Upper lobe of right lung (tissue), 1 donor: ENCODE data around the gene MECP2. TPM values are rescaled to one million over a fixed set of nuclear protein-coding genes. Genes with fewer than 3 reads are reported as not detected.
A peak's percentile ranks its signal among the peaks of the same experiment; 100 is the strongest.

Experiments used
- ATAC-seq: fragments of 200-7000 bp; cut with Tn5 transposase; one replicate; pipeline ENCODE4 v1.9.1; 2020; ENCODE audit warnings: mild to moderate bottlenecking, moderate library complexity
- DNase-seq: peaks from one replicate; pipeline ENCODE4 v3.0.0-alpha.2; 2020
- H3K27ac ChIP-seq: fragments of 200-600 bp; one replicate; pipeline ENCODE4 v1.8.0; 2022
- H3K27me3 ChIP-seq: fragments of 200-600 bp; one replicate; pipeline ENCODE4 v1.8.0; 2022; ENCODE audit warnings: mild to moderate bottlenecking
- H3K36me3 ChIP-seq: fragments of 200-600 bp; one replicate; pipeline ENCODE4 v1.8.0; 2022
- H3K4me1 ChIP-seq: fragments of 200-600 bp; one replicate; pipeline ENCODE4 v1.8.0; 2022
- H3K4me3 ChIP-seq: fragments of 200-600 bp; one replicate; pipeline ENCODE4 v1.8.0; 2022; ENCODE audit warnings: mild to moderate bottlenecking
- H3K9me3 ChIP-seq: fragments of 200-600 bp; one replicate; pipeline ENCODE4 v1.8.0; 2022
- intact Hi-C: fragments of 100-400 bp; cut with DNase I; formaldehyde crosslinking; loops from one replicate; pipeline ENCODE4 v1.11.0; 2022
- total RNA-seq: library from RNA; stranded (reverse); fragmentation: NEBNext Ultra II Directional; extraction: Animal tissue kit (Norgen Biotek cat#: 25700); gene quantifications from one replicate; pipeline ENCODE4 v1.2.1, GENCODE V29; 2021
- TF ChIP-seq, protein P1 (sequence below): fragments of 200-600 bp; IDR thresholded peaks from one replicate; pipeline ENCODE4 v1.8.0; 2022; ENCODE audit warnings: antibody characterized with exemption
- donor health status: DM: no; HTN: yes; CAD: no; lungs with severe emphysema.

Gene MECP2
- total RNA-seq, 1 donor from 2014 or later: 58.6 TPM

- TF ChIP-seq, protein P1, sequence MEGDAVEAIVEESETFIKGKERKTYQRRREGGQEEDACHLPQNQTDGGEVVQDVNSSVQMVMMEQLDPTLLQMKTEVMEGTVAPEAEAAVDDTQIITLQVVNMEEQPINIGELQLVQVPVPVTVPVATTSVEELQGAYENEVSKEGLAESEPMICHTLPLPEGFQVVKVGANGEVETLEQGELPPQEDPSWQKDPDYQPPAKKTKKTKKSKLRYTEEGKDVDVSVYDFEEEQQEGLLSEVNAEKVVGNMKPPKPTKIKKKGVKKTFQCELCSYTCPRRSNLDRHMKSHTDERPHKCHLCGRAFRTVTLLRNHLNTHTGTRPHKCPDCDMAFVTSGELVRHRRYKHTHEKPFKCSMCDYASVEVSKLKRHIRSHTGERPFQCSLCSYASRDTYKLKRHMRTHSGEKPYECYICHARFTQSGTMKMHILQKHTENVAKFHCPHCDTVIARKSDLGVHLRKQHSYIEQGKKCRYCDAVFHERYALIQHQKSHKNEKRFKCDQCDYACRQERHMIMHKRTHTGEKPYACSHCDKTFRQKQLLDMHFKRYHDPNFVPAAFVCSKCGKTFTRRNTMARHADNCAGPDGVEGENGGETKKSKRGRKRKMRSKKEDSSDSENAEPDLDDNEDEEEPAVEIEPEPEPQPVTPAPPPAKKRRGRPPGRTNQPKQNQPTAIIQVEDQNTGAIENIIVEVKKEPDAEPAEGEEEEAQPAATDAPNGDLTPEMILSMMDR: no peak
- Histone ChIP-seq H3K4me1 (peaks cover 9% of the 10 kb centered on the region), H3K27me3 (no peaks in the 10 kb centered on the region), H3K9me3 (no peaks in the 10 kb centered on the region), H3K36me3 (no peaks in the 10 kb centered on the region), H3K4me3 (peak overlapping the region; percentile 60), H3K27ac (peak overlapping the region; percentile 89)
- ATAC-seq (peak; percentile 12), DNase-seq (peak; percentile 64)
- intact Hi-C loops: no loop called here
Measured at GRCh38 chrX:154096140-154097002, 1.1 kb downstream of the MECP2 start.

- Histone ChIP-seq H3K27ac (no peak overlapping the region), H3K9me3 (no peaks in the 10 kb centered on the region), H3K4me1 (peaks cover 12% of the 10 kb centered on the region), H3K27me3 (no peaks in the 10 kb centered on the region), H3K36me3 (no peaks in the 10 kb centered on the region), H3K4me3 (peak overlapping the region; percentile 60)
- intact Hi-C loops: no loop called here
- TF ChIP-seq, protein P1: no peak
- no peak for ATAC-seq
- no peak for DNase-seq
Measured at GRCh38 chrX:154094833-154095232, 2.7 kb downstream of the MECP2 start.

DNA sequence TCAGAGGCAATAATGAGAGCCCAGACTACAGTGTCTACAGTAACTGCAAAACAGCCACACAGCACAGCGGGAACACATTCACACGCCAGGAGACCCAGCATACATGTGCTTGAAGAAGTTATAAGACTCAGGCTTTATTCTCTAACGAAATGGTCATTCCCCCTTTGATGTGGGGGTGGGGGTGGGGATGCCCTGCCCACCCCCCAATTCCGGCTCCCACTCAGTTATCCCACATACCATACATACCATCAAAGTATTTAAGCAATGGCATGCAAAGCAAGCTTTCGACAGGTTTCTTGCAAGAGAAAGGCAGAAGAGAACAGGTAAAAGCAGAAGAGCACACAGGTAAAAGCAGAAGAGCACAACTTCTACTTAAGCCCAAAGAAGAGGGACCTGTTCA, 3.6 kb downstream of the MECP2 start:
- Histone ChIP-seq H3K4me1 (peaks cover 12% of the 10 kb centered on the region), H3K9me3 (no peaks in the 10 kb centered on the region), H3K27me3 (no peaks in the 10 kb centered on the region), H3K36me3 (no peaks in the 10 kb centered on the region), H3K27ac (no peak overlapping the region), H3K4me3 (no peak overlapping the region)
- TF ChIP-seq, protein P1: no peak
- intact Hi-C loops: no loop called here
- no peak for ATAC-seq
- DNase-seq: no peak

DNA sequence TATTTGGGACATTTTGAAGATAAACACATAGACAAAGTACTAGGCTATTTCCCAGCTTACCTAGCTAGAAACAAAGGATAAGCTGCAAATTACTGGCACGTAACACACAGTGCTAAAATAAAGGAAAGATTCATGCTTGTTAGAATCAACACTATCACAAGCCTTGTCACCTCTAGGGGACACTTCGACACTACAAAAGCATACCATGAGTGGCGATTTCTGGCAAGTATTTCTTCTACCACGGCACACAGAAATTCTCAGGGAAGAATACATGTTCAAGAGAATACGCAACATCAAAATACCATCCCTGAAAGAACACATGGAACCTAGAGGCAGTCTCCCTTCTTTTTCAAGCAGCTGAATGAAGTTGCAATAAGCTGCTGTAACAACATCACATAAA, 5.1 kb downstream of the MECP2 start:
- Histone ChIP-seq H3K9me3 (no peaks in the 10 kb centered on the region), H3K36me3 (no peaks in the 10 kb centered on the region), H3K4me1 (peaks cover 12% of the 10 kb centered on the region), H3K4me3 (no peak overlapping the region), H3K27me3 (no peaks in the 10 kb centered on the region), H3K27ac (no peak overlapping the region)
- DNase-seq: no peak
- intact Hi-C loops: no loop called here
- TF ChIP-seq, protein P1: no peak
- ATAC-seq: no peak

DNA sequence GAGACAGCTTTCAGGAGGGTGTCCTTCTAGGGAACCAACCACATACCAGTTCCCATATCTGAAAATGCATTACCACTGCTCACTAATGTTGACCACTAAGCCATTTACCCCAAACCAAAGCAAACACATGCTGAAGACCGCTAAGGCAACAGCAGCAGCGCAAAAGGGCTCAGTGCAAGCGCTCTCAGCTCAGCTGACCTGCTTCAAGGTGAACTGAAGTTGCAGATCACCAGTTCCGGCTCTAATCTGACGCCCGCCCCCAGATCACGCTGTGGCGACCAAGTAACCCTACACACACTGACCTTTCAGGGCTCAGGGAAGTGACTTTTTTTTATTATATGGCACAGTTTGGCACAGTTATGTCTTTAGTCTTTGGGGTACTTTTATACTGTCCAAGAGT, 5.8 kb downstream of the MECP2 start:
- Histone ChIP-seq H3K4me3 (no peak overlapping the region), H3K27me3 (no peaks in the 10 kb centered on the region), H3K27ac (no peak overlapping the region), H3K9me3 (no peaks in the 10 kb centered on the region), H3K4me1 (peaks cover 12% of the 10 kb centered on the region), H3K36me3 (no peaks in the 10 kb centered on the region)
- intact Hi-C loops: no loop called here
- DNase-seq (peak; percentile 76), ATAC-seq (peak; percentile 76)
- TF ChIP-seq, protein P1: no peak
